Natural killer cell (primary cell): ENCODE measurements around the gene RECK. TPM values are rescaled to one million over a fixed set of nuclear protein-coding genes. Genes with fewer than 3 reads are reported as not detected.

Source experiments
- ATAC-seq, 3 donors: fragments of 150-1000 bp in 2 of 3; fragments of 200-7000 bp in 1 of 3; cut with Tn5 transposase; 1 replicate in 1 of 3; 2 replicates in 2 of 3; pipeline ENCODE4 v1.10.0; 2021; ENCODE audit warnings: mild to moderate bottlenecking in 2 of 3, moderate library complexity in 2 of 3
- DNase-seq, 2 donors: peaks; one replicate each; pipeline versions ENCODE4 v3.0.0 to v3.0.0-alpha.2; 2013 to 2021; ENCODE audit warnings: mixed read lengths in 1 of 2
- H3K27ac ChIP-seq: one replicate; pipeline ENCODE4 v1.5.1; 2013; ENCODE audit warnings: mild to moderate bottlenecking, low read length
- H3K27me3 ChIP-seq: one replicate; pipeline ENCODE4 v1.6.1; 2013; ENCODE audit warnings: low read length; ENCODE audit not compliant: control insufficient read depth, insufficient read depth
- H3K36me3 ChIP-seq: one replicate; pipeline ENCODE4 v1.6.1; 2013; ENCODE audit warnings: low read length; ENCODE audit not compliant: control insufficient read depth, insufficient read depth
- H3K4me1 ChIP-seq: one replicate; pipeline ENCODE4 v1.6.1; 2013; ENCODE audit warnings: low read length; ENCODE audit not compliant: control insufficient read depth, insufficient read depth
- H3K4me3 ChIP-seq: one replicate; pipeline ENCODE4 v1.5.1; 2013; ENCODE audit warnings: low read length
- H3K9me3 ChIP-seq: one replicate; pipeline ENCODE4 v1.6.1; 2013; ENCODE audit warnings: low read length; ENCODE audit not compliant: control insufficient read depth, insufficient read depth
- H3K27ac Mint-ChIP-seq, 2 donors: one replicate each; pipeline ENCODE4 v1.8.0; 2022; ENCODE audit warnings: mild to moderate bottlenecking in 2 of 2, mixed read lengths in 2 of 2, moderate library complexity in 1 of 2
- H3K27me3 Mint-ChIP-seq, 2 donors: one replicate each; pipeline ENCODE4 v1.8.0; 2022; ENCODE audit warnings: low read depth in 2 of 2, mixed read lengths in 2 of 2
- H3K36me3 Mint-ChIP-seq: one replicate; pipeline ENCODE4 v1.8.0; 2022; ENCODE audit warnings: mixed read lengths
- H3K4me1 Mint-ChIP-seq, 2 donors: one replicate each; pipeline ENCODE4 v1.8.0; 2022; ENCODE audit warnings: mixed read lengths in 2 of 2
- H3K4me3 Mint-ChIP-seq: one replicate; pipeline ENCODE4 v1.8.0; 2022; ENCODE audit warnings: mild to moderate bottlenecking, moderate library complexity, mixed read lengths
- H3K9me3 Mint-ChIP-seq, 2 donors: one replicate each; pipeline ENCODE4 v1.8.0; 2022; ENCODE audit warnings: mixed read lengths in 2 of 2
- CTCF ChIP-seq: fragments of 200-600 bp; IDR thresholded peaks from one replicate; pipeline ENCODE4 v1.8.0; 2022; ENCODE audit warnings: antibody characterized with exemption
- WGBS: methylation state at CpG from one replicate; pipeline ENCODE4 v1.1.7; 2013; ENCODE audit warnings: missing lambda C conversion rate; ENCODE audit not compliant: insufficient coverage; 5-methylcytosine and 5-hydroxymethylcytosine counted together
- intact Hi-C: fragments of 100-400 bp; cut with micrococcal nuclease; formaldehyde crosslinking; loops from one replicate; pipeline ENCODE4 v1.14.2; 2022
- total RNA-seq, 4 donors: library from RNA; stranded (reverse); fragments of 120-200 nt in 1 of 4; gene quantifications; one replicate each; pipeline versions ENCODE4 v1.2.3 to v1.2.4, GENCODE V29; 2013 to 2022

RECK gene
- total RNA-seq, 3 donors from 2014 or later (not counting 1 experiment from before 2014, with no cell fraction given) = 7.4 to 10.3 (median 8.0) TPM

GRCh38 chr9:36100532-36100931, 63.8 kb downstream of the RECK start:
- DNase-seq = no peak
- TF ChIP-seq CTCF = no peak
- Histone ChIP-seq H3K9me3 (no peaks in the 10 kb centered on the region), H3K4me3 (no peak overlapping the region), H3K4me1 (no peaks in the 10 kb centered on the region), H3K27ac (no peak overlapping the region), H3K36me3 (no peaks in the 10 kb centered on the region), H3K27me3 (no peaks in the 10 kb centered on the region)
- no peak for ATAC-seq
- intact Hi-C loops = loop anchor here (5.0 kb wide), 2 partner anchors 37 to 52 kb away; partner anchors contain the start of gene GLIPR2
- Mint-ChIP-seq H3K4me1 (peaks cover 8 to 9% of the 10 kb centered on the region in 2 donors), H3K9me3 (no peaks in the 10 kb centered on the region), H3K4me3 (no peak overlapping the region), H3K27me3 (no peaks in the 10 kb centered on the region), H3K36me3 (no peaks in the 10 kb centered on the region), H3K27ac (no peak overlapping the region)
- 84% methylated on average over 3 of the region's 3 CpGs for WGBS

- no peaks in the 10 kb centered on the region for H3K9me3 Mint-ChIP-seq
- H3K27ac Mint-ChIP-seq = no peak overlapping the region
- H3K36me3 Mint-ChIP-seq = no peaks in the 10 kb centered on the region
- H3K4me3 ChIP-seq = no peak overlapping the region
- peaks cover 8 to 9% of the 10 kb centered on the region in 2 donors for H3K4me1 Mint-ChIP-seq
- H3K27me3 Mint-ChIP-seq = no peaks in the 10 kb centered on the region
- H3K4me1 ChIP-seq = no peaks in the 10 kb centered on the region
- no peaks in the 10 kb centered on the region for H3K36me3 ChIP-seq
- intact Hi-C loops = loop anchor here (2.0 to 5.0 kb wide), 3 partner anchors 35 to 227 kb away; partner anchors contain the start of gene GLIPR2
- ATAC-seq = no peak
- no peaks in the 10 kb centered on the region for H3K27me3 ChIP-seq
- no peaks in the 10 kb centered on the region for H3K9me3 ChIP-seq
- TF ChIP-seq CTCF = no peak
- 96% methylated on average over 4 of the region's 4 CpGs for WGBS
- no peak for DNase-seq
- H3K4me3 Mint-ChIP-seq = no peak overlapping the region
- H3K27ac ChIP-seq = no peak overlapping the region
Measured at GRCh38 chr9:36101916-36102741, 65.4 kb downstream of the RECK start.

GRCh38 chr9:36102742-36103495, 66.2 kb downstream of the RECK start:
- H3K36me3 Mint-ChIP-seq = no peaks in the 10 kb centered on the region
- ATAC-seq (peak; percentile 96 to 100 (median 100)), DNase-seq (peak; percentile 77 to 93)
- 83% methylated on average over 10 of the region's 10 CpGs for WGBS
- H3K4me1 Mint-ChIP-seq = peaks cover 8 to 9% of the 10 kb centered on the region in 2 donors
- no peak overlapping the region for H3K4me3 ChIP-seq
- H3K36me3 ChIP-seq = no peaks in the 10 kb centered on the region
- no peaks in the 10 kb centered on the region for H3K27me3 Mint-ChIP-seq
- no peaks in the 10 kb centered on the region for H3K4me1 ChIP-seq
- peak overlapping the region in 1 of 2 donors; percentile 48 for H3K27ac Mint-ChIP-seq
- intact Hi-C loops = loop anchor here (1.0 to 5.0 kb wide), 5 partner anchors 34 to 226 kb away; partner anchors contain the start of gene GLIPR2
- H3K27me3 ChIP-seq = no peaks in the 10 kb centered on the region
- peak; percentile 88 for TF ChIP-seq CTCF
- H3K9me3 Mint-ChIP-seq = no peaks in the 10 kb centered on the region
- H3K27ac ChIP-seq = no peak overlapping the region
- H3K4me3 Mint-ChIP-seq = no peak overlapping the region
- H3K9me3 ChIP-seq = no peaks in the 10 kb centered on the region
